HG03060 (cell line): ENCODE data around the gene CCDC121.

Source experiments
- ATAC-seq: cut with Tn5 transposase; IDR thresholded peaks from one replicate; pipeline ENCODE4 v1.9.1; 2021; ENCODE audit warnings: low read depth, moderate number of reproducible peaks; ENCODE audit not compliant: unreplicated experiment

Gene CCDC121, protein sequence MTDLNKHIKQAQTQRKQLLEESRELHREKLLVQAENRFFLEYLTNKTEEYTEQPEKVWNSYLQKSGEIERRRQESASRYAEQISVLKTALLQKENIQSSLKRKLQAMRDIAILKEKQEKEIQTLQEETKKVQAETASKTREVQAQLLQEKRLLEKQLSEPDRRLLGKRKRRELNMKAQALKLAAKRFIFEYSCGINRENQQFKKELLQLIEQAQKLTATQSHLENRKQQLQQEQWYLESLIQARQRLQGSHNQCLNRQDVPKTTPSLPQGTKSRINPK

DNA sequence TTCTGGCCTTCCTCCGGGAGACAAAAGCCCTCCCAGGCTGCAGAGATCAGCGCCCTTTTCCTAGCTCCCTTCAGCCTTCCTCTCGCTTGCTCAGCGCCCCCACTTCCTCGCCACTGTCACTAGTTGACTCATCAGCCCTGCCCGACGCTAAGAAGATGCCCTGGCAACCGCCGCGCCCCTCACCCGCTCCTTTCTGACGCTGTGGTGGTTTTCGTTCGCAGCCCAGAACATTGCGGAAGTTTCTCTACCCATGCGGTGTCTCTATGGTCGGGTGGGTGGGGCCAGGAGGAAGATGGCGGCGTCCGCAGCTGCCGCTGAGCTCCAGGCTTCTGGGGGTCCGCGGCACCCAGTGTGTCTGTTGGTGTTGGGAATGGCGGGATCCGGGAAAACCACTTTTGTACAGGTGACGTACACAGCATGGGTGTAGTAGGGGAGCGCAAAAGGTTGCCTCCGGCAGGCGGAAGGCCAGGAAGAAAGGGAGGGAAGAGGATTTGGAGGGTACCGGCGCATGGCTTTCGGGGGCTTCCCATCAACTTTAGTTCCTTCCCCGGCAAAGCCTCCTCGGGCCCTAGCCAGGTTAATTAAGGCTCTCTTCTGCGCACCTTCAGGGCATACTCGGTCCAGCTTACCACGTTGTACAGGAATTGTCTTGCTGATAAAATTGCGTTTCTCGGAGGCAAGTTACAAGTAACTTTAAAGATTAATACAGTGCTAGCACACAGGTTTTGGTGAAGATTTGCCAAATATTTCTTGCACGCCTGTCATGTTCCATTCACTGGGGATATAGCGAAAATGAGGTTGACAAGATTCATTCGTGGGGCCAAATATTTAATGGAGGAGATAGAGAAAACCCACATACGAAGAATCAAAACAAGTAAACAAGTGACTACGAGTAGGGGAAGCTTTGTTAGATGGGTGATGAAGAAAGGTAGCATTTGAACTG is at the start of gene CCDC121, which contains the start of gene GPN1:
CCDC121 (minus strand) TSS at position 246 of the 943 bp plus-strand sequence. CDS start 1,213 bp downstream, outside the sequence.
GPN1 (plus strand) TSS at position 284 of the 943 bp plus-strand sequence; CDS start at position 293, 9 bp downstream.
- peak; percentile 94 for ATAC-seq

DNA sequence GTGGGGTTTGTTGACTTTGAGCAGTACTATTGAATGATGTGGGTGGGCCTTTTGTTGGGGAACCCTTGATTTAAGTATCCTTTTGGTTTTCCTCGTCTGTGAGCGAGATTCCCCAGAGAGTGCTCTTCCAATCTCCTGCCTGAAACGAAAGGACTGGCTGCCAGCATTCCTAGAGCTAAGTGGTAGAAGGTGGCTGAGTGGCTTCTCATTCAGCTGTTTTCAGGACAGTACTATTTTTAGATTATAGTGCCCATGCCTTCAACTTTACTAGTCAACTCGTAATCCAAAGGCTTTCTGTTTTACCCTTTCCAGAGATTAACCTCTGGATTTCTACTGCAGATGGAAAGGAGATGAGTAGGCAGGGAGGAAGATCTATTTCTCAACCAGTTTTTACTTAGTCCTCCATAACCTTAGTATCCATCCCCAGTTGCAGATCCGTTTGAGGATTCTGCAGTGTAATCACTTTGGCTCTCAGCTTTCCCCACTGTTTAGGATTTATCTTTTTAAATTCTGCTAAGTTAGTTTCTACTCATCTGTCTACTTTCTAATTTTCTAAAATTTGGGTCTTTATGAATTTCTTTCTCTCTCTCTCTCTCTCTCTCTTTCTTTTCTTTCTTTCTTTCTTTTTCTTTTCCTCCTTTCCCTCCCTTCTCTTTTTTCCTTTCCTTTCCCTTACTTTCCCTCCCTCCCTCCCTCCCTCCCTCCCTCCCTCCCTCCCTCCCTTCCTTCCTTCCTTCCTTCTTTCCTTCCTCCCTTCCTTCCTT is 44.1 kb upstream of the CCDC121 start:
- ATAC-seq: no peak

DNA sequence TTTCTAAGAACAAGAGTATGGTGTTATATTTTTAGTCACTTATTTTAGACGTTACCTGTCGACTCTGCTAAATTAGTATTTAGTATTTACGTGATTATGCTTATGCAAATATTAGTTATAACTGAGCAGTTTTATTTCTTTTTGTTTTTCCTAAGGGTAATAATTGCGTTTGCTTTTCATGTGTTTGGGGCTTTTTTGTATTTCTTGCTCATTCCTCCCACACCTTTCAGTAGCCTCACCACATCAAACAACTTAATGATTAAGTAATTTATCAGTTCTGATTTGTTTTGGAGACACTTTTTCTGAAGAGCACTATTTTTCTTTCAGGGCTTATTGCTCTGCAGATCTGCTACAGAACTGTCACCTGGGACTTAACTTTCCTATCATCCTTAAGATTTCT is 42.4 kb upstream of the CCDC121 start:
- no peak for ATAC-seq

DNA sequence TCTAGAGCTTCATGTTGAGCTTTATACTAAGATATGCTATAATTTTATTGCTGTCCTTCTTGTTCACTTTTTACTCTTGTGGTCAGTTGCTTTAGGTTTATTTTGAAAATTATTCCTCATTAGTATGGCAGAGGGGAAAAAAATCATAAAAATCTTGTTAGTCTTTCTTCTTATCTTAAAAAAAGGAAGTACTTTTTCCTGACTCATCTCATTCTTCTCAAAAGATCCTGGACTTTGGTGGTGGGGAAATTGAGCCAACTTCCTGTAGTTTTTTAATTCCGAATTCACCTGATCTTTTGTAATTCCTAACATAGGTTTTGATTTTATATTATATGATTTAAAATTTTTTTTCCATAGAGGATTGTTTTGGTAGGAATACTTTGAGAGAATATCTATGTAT is 38.6 kb upstream of the CCDC121 start:
- no peak for ATAC-seq

DNA sequence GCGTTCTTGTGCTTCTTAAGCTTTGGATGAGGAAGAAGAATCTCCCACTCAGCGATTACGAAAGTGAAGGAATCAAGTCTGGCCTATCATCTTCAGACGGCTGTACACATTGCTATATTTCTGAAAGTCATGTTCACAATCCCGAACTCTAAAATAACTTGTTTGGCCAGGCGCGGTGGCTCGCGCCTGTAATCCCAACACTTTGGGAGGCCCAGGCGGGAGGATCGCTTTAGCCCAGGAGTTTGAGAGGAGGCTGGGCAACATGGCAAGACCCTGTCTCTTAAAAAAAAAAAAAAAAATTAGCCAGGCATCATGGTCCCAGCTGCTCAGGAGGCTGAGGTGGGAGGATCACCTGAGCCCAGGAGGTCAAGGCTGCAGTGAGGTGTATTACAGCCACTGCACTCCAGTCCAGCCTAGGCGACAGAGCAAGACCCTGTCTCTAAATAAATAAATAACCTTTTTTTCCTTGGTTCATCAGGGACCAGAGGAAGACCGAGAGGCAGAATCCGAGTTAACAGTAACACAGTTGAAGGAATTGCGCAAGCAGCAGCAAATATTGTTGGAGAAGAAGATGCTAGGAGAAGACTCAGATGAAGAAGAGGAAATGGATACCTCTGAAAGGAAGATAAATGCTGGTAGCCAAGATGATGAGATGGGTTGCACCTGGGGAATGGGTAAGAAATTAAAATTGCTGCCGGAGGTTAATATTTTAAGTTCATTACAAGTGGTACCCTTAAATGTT is 36.0 kb upstream of the CCDC121 start:
- ATAC-seq: no peak

DNA sequence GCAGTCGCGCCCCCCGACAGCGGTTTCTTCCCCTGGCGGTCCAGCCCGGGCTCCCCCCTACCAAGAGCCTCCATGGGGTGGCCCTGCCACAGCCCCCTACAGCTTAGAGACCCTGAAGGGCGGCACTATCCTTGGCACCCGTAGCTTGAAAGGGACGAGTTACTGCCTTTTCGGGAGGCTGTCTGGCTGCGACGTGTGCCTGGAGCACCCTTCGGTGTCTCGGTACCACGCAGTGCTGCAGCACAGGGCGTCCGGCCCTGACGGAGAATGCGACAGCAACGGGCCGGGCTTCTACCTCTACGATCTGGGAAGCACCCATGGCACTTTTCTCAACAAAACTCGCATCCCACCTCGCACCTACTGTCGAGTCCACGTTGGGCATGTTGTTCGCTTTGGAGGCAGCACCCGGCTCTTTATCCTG is 35.4 kb upstream of the CCDC121 start:
- no peak for ATAC-seq

DNA sequence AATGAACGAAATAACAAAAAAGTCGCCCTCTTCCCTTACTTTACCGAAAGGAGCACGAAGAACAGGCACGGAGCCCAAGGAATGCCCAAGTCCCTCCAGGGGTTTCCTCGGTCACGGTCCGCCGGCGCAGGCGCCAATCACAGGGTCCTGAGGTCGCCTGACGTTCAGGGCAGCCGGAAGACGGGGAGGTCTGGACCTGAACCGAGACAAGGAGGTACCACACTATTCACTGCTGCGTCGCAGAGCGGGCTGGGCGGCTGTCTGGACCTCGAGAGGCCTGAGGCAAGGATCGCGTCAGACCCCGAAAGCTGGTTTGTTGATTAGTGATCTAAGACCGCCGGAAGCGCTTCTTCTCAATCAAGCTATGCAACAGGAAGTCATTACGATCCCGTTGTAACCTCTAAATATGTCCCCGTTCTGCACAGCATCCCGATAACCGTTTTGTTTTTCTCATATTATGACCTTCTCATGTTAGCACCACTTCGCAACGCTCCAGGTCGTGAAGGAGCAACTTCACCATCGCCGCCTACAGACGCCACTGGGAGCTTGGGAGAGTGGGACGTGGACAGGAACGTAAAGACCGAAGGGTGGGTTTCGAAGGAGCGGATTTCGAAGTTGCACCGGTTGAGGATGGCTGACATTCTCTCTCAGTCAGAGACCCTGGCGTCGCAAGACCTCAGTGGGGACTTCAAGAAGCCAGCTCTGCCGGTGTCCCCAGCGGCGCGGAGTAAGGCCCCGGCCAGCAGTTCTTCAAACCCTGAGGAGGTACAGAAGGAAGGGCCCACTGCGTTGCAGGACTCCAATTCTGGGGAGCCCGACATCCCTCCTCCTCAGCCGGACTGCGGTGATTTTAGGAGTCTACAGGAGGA is 34.7 kb upstream of the CCDC121 start, which contains the start of the genes SLC4A1AP and SUPT7L:
SLC4A1AP (plus strand) TSS at position 605 of the 869 bp plus-strand sequence; CDS start at position 631, 26 bp downstream.
SUPT7L (minus strand) TSS at position 330 of the 869 bp plus-strand sequence. CDS start 1,422 bp downstream, outside the sequence.
- peak; percentile 50 for ATAC-seq

DNA sequence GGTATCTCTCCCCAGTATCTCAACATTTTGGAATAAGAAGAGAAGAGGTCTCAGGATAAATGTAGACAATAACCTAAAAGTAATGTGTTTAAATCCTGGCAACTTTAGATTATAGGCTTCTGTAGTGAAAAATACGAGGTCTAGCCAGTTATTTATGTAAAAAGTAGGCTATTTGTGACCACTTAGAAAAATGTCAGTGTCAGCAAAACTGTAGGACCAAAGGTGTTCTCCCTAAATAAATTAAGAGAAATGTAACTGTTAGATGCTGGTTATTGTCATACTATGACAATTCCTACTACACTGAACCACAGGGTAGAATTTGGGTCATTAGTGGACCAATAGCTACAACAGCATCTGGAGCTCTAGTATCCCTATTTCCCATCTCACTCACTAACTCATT is 32.6 kb upstream of the CCDC121 start:
- ATAC-seq: no peak

DNA sequence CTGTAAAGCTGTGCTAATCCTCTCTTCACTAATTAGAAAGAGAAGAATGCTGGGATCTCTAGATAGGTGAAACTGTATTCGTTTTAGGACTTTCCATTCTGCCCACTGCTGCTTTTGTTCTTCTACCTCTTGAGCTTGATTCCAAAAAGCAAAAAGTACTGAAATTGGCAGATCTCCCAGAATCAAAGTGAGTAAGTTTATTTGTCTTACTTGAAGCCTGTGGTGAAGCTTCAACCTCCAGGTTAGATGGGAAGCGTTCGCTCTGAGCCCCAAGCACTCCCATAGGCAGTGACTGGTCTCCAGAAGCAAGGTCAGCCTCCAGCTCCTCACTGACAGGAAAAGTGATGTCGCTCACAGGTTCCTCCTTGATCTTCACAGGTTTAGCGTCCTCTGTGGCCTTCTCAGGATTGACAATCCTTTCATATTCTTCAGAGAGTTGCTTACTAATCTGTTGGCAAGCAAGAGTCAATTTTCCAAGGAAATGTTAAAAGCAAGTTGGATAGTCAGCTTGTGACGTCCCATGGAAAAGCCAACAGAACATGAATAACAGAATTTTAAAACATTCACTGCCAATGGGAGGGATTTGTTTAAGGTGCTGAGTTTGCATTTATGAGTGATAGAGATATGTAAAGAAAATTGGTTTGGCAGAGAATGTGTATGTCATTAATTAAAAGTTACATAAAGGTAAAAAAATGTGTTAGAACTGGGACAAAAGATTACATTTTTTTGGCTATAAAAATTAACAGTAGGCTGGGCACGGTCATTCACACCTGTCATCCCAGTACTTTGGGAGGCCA is 26.5 kb upstream of the CCDC121 start:
- no peak for ATAC-seq

DNA sequence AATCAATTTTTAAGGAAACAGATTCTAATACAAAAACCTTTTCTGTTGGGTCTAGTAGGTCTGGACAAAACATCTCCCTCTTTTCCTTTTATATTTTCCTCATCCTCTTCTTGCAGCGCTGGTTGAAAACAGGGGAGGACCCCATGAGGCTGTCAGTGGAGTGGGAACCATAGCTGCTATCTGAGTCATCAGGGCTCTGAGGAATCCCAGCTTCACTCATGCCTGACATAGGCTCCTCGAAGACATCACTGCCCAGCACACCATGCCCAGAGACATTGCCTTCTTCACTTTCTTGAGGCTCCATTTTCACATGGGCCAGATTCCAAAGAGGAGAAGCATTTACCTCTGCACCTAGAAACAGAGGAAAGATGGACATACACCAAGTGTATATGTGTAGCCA is 24.6 kb upstream of the CCDC121 start:
- no peak for ATAC-seq

DNA sequence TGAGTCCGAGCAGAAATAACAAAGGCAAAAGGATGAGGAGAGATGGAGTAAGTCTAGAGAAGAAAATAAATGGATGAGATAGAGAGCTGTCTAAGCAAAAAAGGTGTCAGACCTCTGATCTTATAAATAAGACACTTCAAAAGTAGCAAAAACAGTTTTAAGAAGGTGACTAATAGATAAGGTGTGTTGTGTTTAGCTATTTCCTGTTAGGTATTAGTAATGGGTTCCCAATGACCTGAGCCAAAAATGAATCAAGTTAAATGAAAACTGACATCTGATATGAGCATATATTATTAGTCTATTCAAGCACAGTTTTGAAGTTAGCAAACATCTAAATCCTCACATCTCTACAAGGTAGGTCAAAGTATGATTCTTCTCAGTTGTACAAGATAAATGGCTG is 24.0 kb upstream of the CCDC121 start:
- no peak for ATAC-seq

DNA sequence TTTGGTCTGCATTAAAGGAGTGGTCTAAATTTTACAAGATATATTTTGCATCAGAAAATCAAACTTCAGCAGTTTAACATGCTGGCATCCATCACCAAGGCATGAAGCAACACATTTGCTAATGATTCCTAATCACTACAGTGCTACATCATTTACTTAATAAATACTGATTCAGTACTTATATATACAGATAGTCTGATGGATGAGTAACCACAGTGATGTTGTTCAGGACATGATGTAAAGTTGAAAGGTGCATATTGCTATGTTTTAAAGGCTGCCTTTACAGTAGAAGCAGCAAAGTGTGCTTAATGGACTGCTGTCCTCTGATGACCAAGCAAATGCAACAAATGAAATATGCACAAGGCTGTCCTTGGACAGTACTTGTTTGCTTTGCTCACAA is 23.5 kb upstream of the CCDC121 start:
- ATAC-seq: no peak

DNA sequence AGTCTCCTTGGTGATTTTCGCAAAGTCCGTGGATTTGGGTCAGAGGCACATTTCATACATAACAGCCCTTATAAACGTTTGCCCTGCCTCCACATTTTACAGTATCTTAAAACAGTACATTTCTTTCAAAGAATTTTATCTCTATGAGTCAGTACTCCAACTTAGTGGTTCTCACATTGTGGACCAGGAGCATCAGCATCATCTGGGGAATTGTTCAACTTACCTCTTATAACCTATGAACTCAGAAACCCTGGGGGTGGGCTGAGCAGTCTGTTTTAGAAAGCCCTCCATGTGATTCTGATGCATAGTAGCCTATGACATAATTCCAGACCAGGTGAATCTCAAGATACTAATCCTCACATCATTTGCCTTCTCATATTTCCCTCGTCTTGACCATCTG is 22.2 kb upstream of the CCDC121 start:
- no peak for ATAC-seq

DNA sequence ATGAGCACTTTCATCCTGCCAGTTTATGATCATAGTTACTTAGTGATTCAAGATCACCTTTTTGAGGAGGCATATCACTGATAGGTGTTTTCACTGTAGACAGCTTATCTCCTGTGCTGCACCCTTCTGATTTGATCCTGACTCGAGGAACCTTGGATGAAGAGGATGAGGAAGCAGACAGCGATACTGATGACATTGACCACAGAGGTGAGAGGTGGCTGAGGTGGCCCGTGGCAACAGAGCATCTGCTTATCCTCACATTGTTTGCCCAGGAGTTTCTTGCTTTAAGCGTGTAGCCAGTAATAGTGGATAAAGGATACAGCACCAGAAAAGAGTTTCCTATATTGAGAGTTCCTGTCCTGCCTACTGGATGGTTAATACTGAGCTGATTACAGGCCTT is 18.9 kb upstream of the CCDC121 start:
- ATAC-seq: no peak

DNA sequence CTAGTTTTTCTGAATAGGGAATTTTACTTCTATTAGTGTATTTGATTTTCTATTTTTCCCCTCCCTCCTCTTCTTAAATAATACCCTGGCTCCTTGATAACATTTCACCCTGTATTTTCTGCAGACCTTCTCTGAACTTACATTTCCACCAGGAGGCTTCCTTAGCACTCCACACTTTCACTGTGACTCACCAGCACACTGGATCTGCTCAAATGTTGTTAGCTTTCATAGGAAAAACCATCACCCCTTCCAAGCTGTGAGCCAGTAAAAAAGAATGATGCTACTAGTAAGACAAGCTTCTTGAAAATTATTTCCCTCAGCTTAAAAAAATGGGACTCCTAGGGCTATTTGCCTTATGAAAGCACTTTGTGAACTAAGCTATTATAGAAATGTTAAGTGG is 18.5 kb upstream of the CCDC121 start:
- no peak for ATAC-seq

DNA sequence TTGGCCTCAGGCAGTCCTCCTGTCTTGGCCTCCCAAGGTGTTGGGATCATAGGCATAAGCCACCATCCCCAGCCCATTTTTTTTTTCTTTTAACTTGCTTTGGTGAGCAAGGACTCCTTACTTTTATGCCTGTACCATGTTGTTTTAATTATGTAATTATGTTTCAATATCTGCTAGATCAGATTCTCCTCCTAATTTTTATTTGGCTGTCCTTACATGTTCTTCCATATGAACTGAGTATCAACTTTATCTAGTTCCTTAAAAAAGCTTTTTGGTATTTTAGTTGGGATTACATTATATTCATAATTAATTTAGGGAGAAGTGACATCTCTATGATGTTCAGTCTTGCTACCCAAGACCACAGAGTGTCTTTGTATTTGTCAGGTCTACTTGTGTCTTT is 16.4 kb upstream of the CCDC121 start:
- ATAC-seq: no peak

DNA sequence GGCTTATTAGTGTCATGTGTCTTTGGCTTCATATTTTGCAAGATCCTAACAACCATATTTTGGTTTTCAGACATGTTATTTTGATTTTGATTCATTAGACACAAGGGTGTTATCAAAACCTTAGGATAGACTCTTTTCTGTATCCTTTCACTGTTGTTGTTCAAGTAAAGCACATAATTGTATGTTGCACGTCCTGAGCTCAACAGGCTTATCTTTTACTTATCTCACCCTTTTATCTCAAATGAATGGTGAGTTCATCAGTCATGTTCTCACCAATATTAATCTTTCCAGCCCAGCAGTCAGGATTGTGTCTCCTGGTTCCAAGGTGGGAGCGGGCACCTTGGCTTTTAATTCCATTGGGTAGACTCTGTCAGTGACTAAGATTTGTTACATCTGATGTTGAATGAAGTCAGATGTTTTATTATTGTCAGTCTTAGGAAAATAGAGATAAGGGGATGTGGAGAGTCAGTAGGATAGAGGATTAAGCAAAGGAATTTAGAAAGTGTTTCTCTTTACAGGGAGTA is 12.0 kb upstream of the CCDC121 start:
- ATAC-seq: no peak

DNA sequence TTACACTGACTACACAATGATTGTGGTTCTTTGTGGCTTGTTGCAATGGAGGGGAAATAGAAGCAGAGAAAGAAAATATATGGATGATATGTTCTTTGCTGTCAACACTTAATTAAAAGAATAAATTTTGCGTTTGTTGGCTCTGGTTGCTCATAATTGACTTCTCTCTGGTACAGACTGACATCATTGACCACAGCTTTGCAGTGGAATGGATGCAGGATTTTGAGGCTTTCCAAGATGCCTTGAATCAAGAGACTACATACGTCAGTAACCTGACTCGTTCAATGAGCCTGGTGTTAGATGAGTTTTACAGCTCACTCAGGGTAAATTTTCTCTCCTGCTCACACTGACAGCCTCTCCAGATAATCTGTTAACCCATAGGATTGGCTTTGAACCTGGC is 9.9 kb upstream of the CCDC121 start:
- no peak for ATAC-seq
